Measurements from ENCODE around the gene CDH18.

The CDH18 gene

GRCh38 chr5:19719109-19719508 is 268.9 kb downstream of the CDH18 start:
- no peak for DNase-seq

GRCh38 chr5:19713740-19714139 is 274.3 kb downstream of the CDH18 start:
- DNase-seq = no peak

- DNase-seq = no peak
Observed at GRCh38 chr5:19709403-19709802, 278.6 kb downstream of the CDH18 start.

GRCh38 chr5:19706776-19707175 is 281.2 kb downstream of the CDH18 start:
- no peak for DNase-seq

GRCh38 chr5:19701731-19702130 is 286.3 kb downstream of the CDH18 start:
- DNase-seq = no peak

GRCh38 chr5:19694949-19695611 is 292.9 kb downstream of the CDH18 start:
- DNase-seq = no peak

GRCh38 chr5:19690978-19691377 is 297.0 kb downstream of the CDH18 start:
- no peak for DNase-seq

- no peak for DNase-seq
Observed at GRCh38 chr5:19685473-19685872, 302.5 kb downstream of the CDH18 start.

- DNase-seq = no peak
Observed at GRCh38 chr5:19676895-19677294, 311.1 kb downstream of the CDH18 start.

GRCh38 chr5:19660679-19661078 is 327.3 kb downstream of the CDH18 start:
- DNase-seq = no peak

- no peak for DNase-seq
Observed at GRCh38 chr5:19655627-19656026, 332.4 kb downstream of the CDH18 start.

- DNase-seq = no peak
Observed at GRCh38 chr5:19638461-19638860, 349.5 kb downstream of the CDH18 start.

GRCh38 chr5:19630876-19631275 is 357.1 kb downstream of the CDH18 start:
- no peak for DNase-seq

- no peak for DNase-seq
Observed at GRCh38 chr5:19626211-19626610, 361.8 kb downstream of the CDH18 start.

GRCh38 chr5:19625562-19625961 is 362.4 kb downstream of the CDH18 start:
- no peak for DNase-seq

- DNase-seq = no peak
Observed at GRCh38 chr5:19619571-19619970, 368.4 kb downstream of the CDH18 start.

GRCh38 chr5:19616701-19617215 is 371.2 kb downstream of the CDH18 start:
- DNase-seq = no peak

GRCh38 chr5:19615661-19616060 is 372.3 kb downstream of the CDH18 start:
- no peak for DNase-seq

- DNase-seq = no peak
Observed at GRCh38 chr5:19615071-19615470, 372.9 kb downstream of the CDH18 start.

- DNase-seq = no peak
Observed at GRCh38 chr5:19608444-19609002, 379.5 kb downstream of the CDH18 start.

- DNase-seq = no peak
Observed at GRCh38 chr5:19605846-19606407, 382.1 kb downstream of the CDH18 start.

- no peak for DNase-seq
Observed at GRCh38 chr5:19584131-19584530, 403.9 kb downstream of the CDH18 start.

- DNase-seq = no peak
Observed at GRCh38 chr5:19577882-19578281, 410.1 kb downstream of the CDH18 start.

- no peak for DNase-seq
Observed at GRCh38 chr5:19568004-19568403, 420.0 kb downstream of the CDH18 start.

GRCh38 chr5:19565466-19565865 is 422.5 kb downstream of the CDH18 start:
- DNase-seq = no peak

Measured in left hindlimb (tissue), 1 donor.